ENCODE data around the gene SYNE1.

Gene SYNE1

GRCh38 chr6:152221806-152222628 lies 415.1 kb downstream of the SYNE1 start:
- no peak for DNase-seq

- DNase-seq = no peak
Measured at GRCh38 chr6:152220786-152221185, 416.4 kb downstream of the SYNE1 start.

GRCh38 chr6:152218887-152219286 lies 418.3 kb downstream of the SYNE1 start:
- no peak for DNase-seq

GRCh38 chr6:152212437-152212836 lies 424.7 kb downstream of the SYNE1 start:
- no peak for DNase-seq

GRCh38 chr6:152209211-152209610 lies 428.0 kb downstream of the SYNE1 start:
- DNase-seq = no peak

GRCh38 chr6:152207915-152208714 lies 429.0 kb downstream of the SYNE1 start:
- no peak for DNase-seq

- peak; percentile 18 for DNase-seq
Measured at GRCh38 chr6:152206072-152206818, 430.9 kb downstream of the SYNE1 start.

- DNase-seq = no peak
Measured at GRCh38 chr6:152204591-152204990, 432.6 kb downstream of the SYNE1 start.

- no peak for DNase-seq
Measured at GRCh38 chr6:152201120-152201519, 436.0 kb downstream of the SYNE1 start.

- no peak for DNase-seq
Measured at GRCh38 chr6:152195896-152196295, 441.3 kb downstream of the SYNE1 start.

- DNase-seq = no peak
Measured at GRCh38 chr6:152189736-152190135, 447.4 kb downstream of the SYNE1 start.

GRCh38 chr6:152188011-152188410 lies 449.2 kb downstream of the SYNE1 start:
- no peak for DNase-seq

- DNase-seq = no peak
Measured at GRCh38 chr6:152186840-152187239, 450.3 kb downstream of the SYNE1 start.

- DNase-seq = peak; percentile 78
Measured at GRCh38 chr6:152184917-152185574, 452.1 kb downstream of the SYNE1 start.

- no peak for DNase-seq
Measured at GRCh38 chr6:152184573-152184916, 452.6 kb downstream of the SYNE1 start.

GRCh38 chr6:152180601-152181000 lies 456.6 kb downstream of the SYNE1 start:
- DNase-seq = no peak

GRCh38 chr6:152176268-152176667 lies 460.9 kb downstream of the SYNE1 start:
- no peak for DNase-seq

GRCh38 chr6:152173957-152174356 lies 463.2 kb downstream of the SYNE1 start:
- DNase-seq = no peak

GRCh38 chr6:152173321-152173720 lies 463.8 kb downstream of the SYNE1 start:
- DNase-seq = no peak

- DNase-seq = peak; percentile 93
Measured at GRCh38 chr6:152170702-152171667, 466.2 kb downstream of the SYNE1 start.

GRCh38 chr6:152170313-152170701 lies 466.9 kb downstream of the SYNE1 start:
- no peak for DNase-seq
